ENCODE measurements around the gene PDIK1L. TPM values are rescaled to one million over a fixed set of nuclear protein-coding genes. Genes with fewer than 3 reads are reported as not detected.
"Not testable (repeated sequence)": the region's sequence is repeated elsewhere in the genome, so short reads cannot be mapped to it uniquely, and the experiment has no call there.

PDIK1L gene
- total RNA-seq, 1 donor from 2014 or later: 6.8 TPM

GRCh38 chr1:26102119-26102518 lies 9.5 kb upstream of the PDIK1L start:
- no peak for TF ChIP-seq CTCF (IDR thresholded peaks at IDR 0.05; ENCODE audit: unreplicated experiment)
- Mint-ChIP-seq H3K4me1 (ENCODE audit: unreplicated experiment) (peaks cover 2% of the 10 kb centered on the region), H3K27me3 (ENCODE audit: unreplicated experiment) (peaks cover 3% of the 10 kb centered on the region), H3K36me3 (ENCODE audit: low read depth, unreplicated experiment) (no peaks in the 10 kb centered on the region), H3K4me3 (ENCODE audit: unreplicated experiment) (no peak overlapping the region), H3K27ac (ENCODE audit: unreplicated experiment) (no peak overlapping the region), H3K9me3 (ENCODE audit: unreplicated experiment) (no peaks in the 10 kb centered on the region)
- no peak for DNase-seq (ENCODE audit: low spot score)

GRCh38 chr1:26102526-26102925 lies 9.1 kb upstream of the PDIK1L start:
- peaks cover 2% of the 10 kb centered on the region for H3K4me1 Mint-ChIP-seq (ENCODE audit: unreplicated experiment)
- no peak for DNase-seq (ENCODE audit: low spot score)
- no peak overlapping the region for H3K4me3 Mint-ChIP-seq (ENCODE audit: unreplicated experiment)
- H3K27ac Mint-ChIP-seq (ENCODE audit: unreplicated experiment): no peak overlapping the region
- TF ChIP-seq CTCF (IDR thresholded peaks at IDR 0.05; ENCODE audit: unreplicated experiment): no peak
- H3K27me3 Mint-ChIP-seq (ENCODE audit: unreplicated experiment): peaks cover 3% of the 10 kb centered on the region
- H3K9me3 Mint-ChIP-seq (ENCODE audit: unreplicated experiment): no peaks in the 10 kb centered on the region
- no peaks in the 10 kb centered on the region for H3K36me3 Mint-ChIP-seq (ENCODE audit: low read depth, unreplicated experiment)

- not testable (repeated sequence) for H3K27me3 Mint-ChIP-seq (ENCODE audit: unreplicated experiment); H3K36me3 Mint-ChIP-seq (ENCODE audit: low read depth, unreplicated experiment); H3K4me3 Mint-ChIP-seq (ENCODE audit: unreplicated experiment); H3K9me3 Mint-ChIP-seq (ENCODE audit: unreplicated experiment); DNase-seq (ENCODE audit: low spot score); H3K4me1 Mint-ChIP-seq (ENCODE audit: unreplicated experiment); H3K27ac Mint-ChIP-seq (ENCODE audit: unreplicated experiment)
- peak; percentile 3 for TF ChIP-seq CTCF (IDR thresholded peaks at IDR 0.05; ENCODE audit: unreplicated experiment)
Observed at GRCh38 chr1:26105226-26105548, 6.4 kb upstream of the PDIK1L start.

- H3K4me1 Mint-ChIP-seq (ENCODE audit: unreplicated experiment): peaks cover 11% of the 10 kb centered on the region
- H3K4me3 Mint-ChIP-seq (ENCODE audit: unreplicated experiment): peak overlapping the region; percentile 95
- H3K27ac Mint-ChIP-seq (ENCODE audit: unreplicated experiment): peak overlapping the region; percentile 57
- H3K9me3 Mint-ChIP-seq (ENCODE audit: unreplicated experiment): no peaks in the 10 kb centered on the region
- no peak for DNase-seq (ENCODE audit: low spot score)
- H3K27me3 Mint-ChIP-seq (ENCODE audit: unreplicated experiment): peaks cover 9% of the 10 kb centered on the region
- no peak for TF ChIP-seq CTCF (IDR thresholded peaks at IDR 0.05; ENCODE audit: unreplicated experiment)
- peaks cover 6% of the 10 kb centered on the region for H3K36me3 Mint-ChIP-seq (ENCODE audit: low read depth, unreplicated experiment)
Observed at GRCh38 chr1:26109229-26110164, 2.1 kb upstream of the PDIK1L start.
